GM21723 (cell line): Measurements from ENCODE around the gene KLHDC8A.
A peak's percentile ranks its signal among the peaks of the same experiment; 100 is the strongest.

Experiments used
- ATAC-seq: cut with Tn5 transposase; IDR thresholded peaks from one replicate; pipeline ENCODE4 v1.9.1; 2021; ENCODE audit warnings: mild to moderate bottlenecking, moderate library complexity; ENCODE audit not compliant: unreplicated experiment

Gene KLHDC8A

GRCh38 chr1:205345761-205346160 lies 11.0 kb downstream of the KLHDC8A start:
- no peak for ATAC-seq

GRCh38 chr1:205344066-205344928 lies 12.4 kb downstream of the KLHDC8A start:
- no peak for ATAC-seq

- no peak for ATAC-seq
Measured at GRCh38 chr1:205343431-205344065, 13.2 kb downstream of the KLHDC8A start.

- ATAC-seq, result no peak
Measured at GRCh38 chr1:205342986-205343385, 13.7 kb downstream of the KLHDC8A start.

- no peak for ATAC-seq
Measured at GRCh38 chr1:205340676-205341075, 16.0 kb downstream of the KLHDC8A start.

- ATAC-seq, result no peak
Measured at GRCh38 chr1:205339717-205340116, 17.0 kb downstream of the KLHDC8A start.

- ATAC-seq, result no peak
Measured at GRCh38 chr1:205339197-205339702, 17.5 kb downstream of the KLHDC8A start.

- ATAC-seq, result no peak
Measured at GRCh38 chr1:205338011-205338410, 18.7 kb downstream of the KLHDC8A start.

- ATAC-seq, result no peak
Measured at GRCh38 chr1:205337481-205337880, 19.2 kb downstream of the KLHDC8A start.

GRCh38 chr1:205335692-205336091 lies 21.0 kb downstream of the KLHDC8A start:
- ATAC-seq, result peak; percentile 56

- no peak for ATAC-seq
Measured at GRCh38 chr1:205332015-205332791, 24.5 kb downstream of the KLHDC8A start.

GRCh38 chr1:205330150-205330549 lies 26.6 kb downstream of the KLHDC8A start:
- ATAC-seq, result no peak

GRCh38 chr1:205329719-205330118 lies 27.0 kb downstream of the KLHDC8A start:
- no peak for ATAC-seq

- ATAC-seq, result no peak
Measured at GRCh38 chr1:205328476-205328875, 28.2 kb downstream of the KLHDC8A start.

- ATAC-seq, result no peak
Measured at GRCh38 chr1:205326812-205327466, 29.8 kb downstream of the KLHDC8A start.

- ATAC-seq, result no peak
Measured at GRCh38 chr1:205325334-205325884, 31.3 kb downstream of the KLHDC8A start.

GRCh38 chr1:205324781-205325180 lies 31.9 kb downstream of the KLHDC8A start:
- no peak for ATAC-seq

- ATAC-seq, result no peak
Measured at GRCh38 chr1:205323794-205324193, 32.9 kb downstream of the KLHDC8A start.

GRCh38 chr1:205321959-205322283 lies 34.8 kb downstream of the KLHDC8A start:
- no peak for ATAC-seq

GRCh38 chr1:205321162-205321958 lies 35.4 kb downstream of the KLHDC8A start, which contains the start of gene NUAK2:
NUAK2 (minus strand) TSS chr1:205321745; CDS start chr1:205321628, 117 bp downstream.
- peak; percentile 58 for ATAC-seq
